ENCODE results near the gene NRBF2. TPM values are rescaled to one million over a fixed set of nuclear protein-coding genes. Genes with fewer than 3 reads are reported as not detected.
"Not testable (repeated sequence)": the region's sequence is repeated elsewhere in the genome, so short reads cannot be mapped to it uniquely, and the experiment has no call there.

The NRBF2 gene
- total and polyA plus RNA-seq, 9 donors, result 4.8 to 21.4 (median 12.9) TPM

GRCh38 chr10:63093227-63093626, 39.9 kb upstream of the NRBF2 start:
- intact Hi-C loops (cut with DNase I), result no loop called here
- no peaks in the 10 kb centered on the region for H3K4me1 ChIP-seq (ENCODE audit: insufficient read depth)
- 69 to 72% (median 70%) methylated on average over 2 of the region's 2 CpGs for WGBS, 3 donors
- no peaks in the 10 kb centered on the region for H3K9me3 ChIP-seq
- TF ChIP-seq POLR2A (IDR thresholded peaks at IDR 0.05) (no peak), EP300 (IDR thresholded peaks at IDR 0.05) (no peak), CTCF (IDR thresholded peaks at IDR 0.05) (no peak)
- no peak for DNase-seq
- H3K4me3 ChIP-seq, result no peak overlapping the region
- no peaks in the 10 kb centered on the region for H3K36me3 ChIP-seq
- no peaks in the 10 kb centered on the region for H3K27me3 ChIP-seq
- no peak overlapping the region for H3K27ac ChIP-seq

DNA sequence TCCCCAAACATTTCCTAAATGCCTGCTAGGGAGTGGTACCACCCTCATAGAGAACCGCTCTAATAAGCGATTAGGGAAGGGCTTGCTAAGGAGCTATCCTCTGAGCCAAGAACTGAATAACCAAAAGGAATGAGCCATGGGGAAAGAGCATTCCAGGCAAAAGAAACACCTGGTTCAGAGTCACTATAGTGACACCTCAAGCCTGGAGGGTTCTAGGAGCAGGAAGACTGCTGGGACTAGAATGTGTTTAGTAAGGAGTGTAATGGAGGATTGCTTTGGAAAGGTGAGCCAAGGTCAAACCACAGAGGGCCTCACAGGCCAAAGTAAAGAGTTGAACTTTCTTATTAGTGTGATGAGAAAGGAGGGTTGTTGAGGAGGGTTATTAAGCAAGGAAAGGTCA, 38.7 kb upstream of the NRBF2 start:
- DNase-seq, result no peak
- H3K36me3 ChIP-seq, result no peaks in the 10 kb centered on the region
- H3K9me3 ChIP-seq, result no peaks in the 10 kb centered on the region
- no peaks in the 10 kb centered on the region for H3K27me3 ChIP-seq
- no peak overlapping the region for H3K27ac ChIP-seq
- no peaks in the 10 kb centered on the region for H3K4me1 ChIP-seq (ENCODE audit: insufficient read depth)
- TF ChIP-seq CTCF (IDR thresholded peaks at IDR 0.05), result no peak
- TF ChIP-seq EP300 (IDR thresholded peaks at IDR 0.05), result no peak
- TF ChIP-seq POLR2A (IDR thresholded peaks at IDR 0.05), result no peak
- intact Hi-C loops (cut with DNase I), result no loop called here
- WGBS, 3 donors, result 92 to 100% (median 99%) methylated on average over 2 of the region's 2 CpGs
- no peak overlapping the region for H3K4me3 ChIP-seq

GRCh38 chr10:63094881-63095280, 38.2 kb upstream of the NRBF2 start:
- WGBS, 3 donors, result 69 to 76% (median 70%) methylated on average over 1 of the region's 1 CpG
- Histone ChIP-seq H3K9me3 (no peaks in the 10 kb centered on the region), H3K4me3 (no peak overlapping the region), H3K4me1 (ENCODE audit: insufficient read depth) (no peaks in the 10 kb centered on the region), H3K36me3 (no peaks in the 10 kb centered on the region), H3K27ac (no peak overlapping the region), H3K27me3 (no peaks in the 10 kb centered on the region)
- TF ChIP-seq POLR2A (IDR thresholded peaks at IDR 0.05) (no peak), CTCF (IDR thresholded peaks at IDR 0.05) (no peak), EP300 (IDR thresholded peaks at IDR 0.05) (no peak)
- DNase-seq, result no peak
- intact Hi-C loops (cut with DNase I), result no loop called here

GRCh38 chr10:63099734-63100133, 33.4 kb upstream of the NRBF2 start:
- Histone ChIP-seq H3K4me3 (no peak overlapping the region), H3K27me3 (no peaks in the 10 kb centered on the region), H3K4me1 (ENCODE audit: insufficient read depth) (no peaks in the 10 kb centered on the region), H3K27ac (no peak overlapping the region), H3K9me3 (no peaks in the 10 kb centered on the region), H3K36me3 (no peaks in the 10 kb centered on the region)
- no peak for TF ChIP-seq CTCF (IDR thresholded peaks at IDR 0.05)
- no peak for TF ChIP-seq POLR2A (IDR thresholded peaks at IDR 0.05)
- TF ChIP-seq EP300 (IDR thresholded peaks at IDR 0.05), result no peak
- intact Hi-C loops (cut with DNase I), result no loop called here
- no peak for DNase-seq

DNA sequence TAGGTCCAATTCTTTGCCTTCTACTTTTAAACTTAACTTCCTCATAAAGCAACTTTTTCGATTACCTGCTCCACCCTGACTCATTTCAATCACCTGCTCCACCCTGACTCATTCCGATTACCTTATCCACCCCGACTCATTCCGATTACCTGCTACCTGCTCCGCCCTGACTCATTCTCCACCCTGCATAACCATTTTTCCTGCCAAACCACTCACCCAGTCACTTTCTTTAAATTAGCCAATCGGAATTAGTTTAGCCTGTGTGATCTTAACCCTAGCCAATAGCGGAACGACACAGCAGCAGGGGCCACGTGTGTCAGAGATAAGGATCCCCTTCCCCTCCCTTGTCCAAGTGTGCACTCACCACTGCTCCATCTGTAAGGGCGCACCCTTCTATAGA, 32.0 kb upstream of the NRBF2 start:
- H3K9me3 ChIP-seq; DNase-seq; H3K4me1 ChIP-seq (ENCODE audit: insufficient read depth); H3K4me3 ChIP-seq; intact Hi-C loops (cut with DNase I); H3K36me3 ChIP-seq; H3K27me3 ChIP-seq; H3K27ac ChIP-seq: not testable (repeated sequence)
- WGBS, 3 donors, result 80 to 90% (median 90%) methylated on average over 10 of the region's 10 CpGs

DNA sequence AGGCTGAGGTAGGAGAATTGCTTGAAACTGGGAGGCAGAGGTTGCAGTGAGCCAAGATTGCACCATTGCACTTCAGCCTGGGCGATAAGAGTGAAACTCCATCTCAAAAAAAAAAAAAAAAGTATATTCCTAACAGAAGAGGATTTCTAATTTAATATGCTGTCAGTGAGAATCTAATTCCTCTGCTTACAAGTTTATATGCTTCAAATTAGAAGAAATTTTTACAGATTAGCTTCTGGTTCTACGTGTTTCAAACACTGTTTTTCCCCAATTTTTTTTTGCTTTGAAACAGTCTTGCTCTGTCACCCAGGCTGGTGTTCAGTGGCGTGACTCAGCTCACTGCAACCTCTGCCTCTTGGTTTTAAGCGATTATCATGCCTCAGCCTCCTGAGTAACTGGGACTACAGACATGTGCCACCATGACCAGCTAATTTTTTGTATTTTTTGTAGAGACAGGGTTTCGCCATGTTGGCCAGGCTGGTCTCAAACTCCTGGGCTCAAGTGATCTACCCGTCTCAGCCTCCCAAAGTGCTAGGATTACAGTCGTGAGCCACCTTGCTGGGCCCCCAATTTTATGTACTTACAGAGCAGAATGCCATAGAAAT, 30.7 kb upstream of the NRBF2 start:
- H3K36me3 ChIP-seq; H3K9me3 ChIP-seq; H3K4me1 ChIP-seq (ENCODE audit: insufficient read depth); H3K4me3 ChIP-seq; H3K27ac ChIP-seq; H3K27me3 ChIP-seq; intact Hi-C loops (cut with DNase I); DNase-seq: not testable (repeated sequence)
- 87 to 91% (median 91%) methylated on average over 7 of the region's 7 CpGs for WGBS, 3 donors

GRCh38 chr10:63103178-63103577, 29.9 kb upstream of the NRBF2 start:
- DNase-seq; H3K27me3 ChIP-seq; H3K36me3 ChIP-seq; intact Hi-C loops (cut with DNase I); H3K4me3 ChIP-seq; H3K27ac ChIP-seq; H3K9me3 ChIP-seq; H3K4me1 ChIP-seq (ENCODE audit: insufficient read depth): not testable (repeated sequence)
- WGBS, 3 donors, result 54 to 76% (median 62%) methylated on average over 4 of the region's 4 CpGs

Data from ovary (tissue), 9 donors.